OCI-LY3 (cell line): ENCODE results near the gene SCRN2.

Experiments used
- CTCF ChIP-seq: fragments of 200-600, 300-600 bp; sonication (generic); IDR thresholded peaks from 2 replicates; pipeline ENCODE4 v1.5.1; 2014; ENCODE audit warnings: antibody characterized with exemption, low read length, low read depth
- EZH2phosphoT487 ChIP-seq: fragments of 200-600 bp; shearing (Covaris generic); IDR thresholded peaks from 2 replicates; pipeline ENCODE4 v1.6.1; 2018; ENCODE audit warnings: antibody characterized with exemption, mixed run types, low read depth

- no peak for TF ChIP-seq EZH2phosphoT487
- no peak for TF ChIP-seq CTCF
Observed at GRCh38 chr17:47873200-47874090, 32.4 kb upstream of the SCRN2 start.
